ENCODE results near the gene NR3C2.

DNA sequence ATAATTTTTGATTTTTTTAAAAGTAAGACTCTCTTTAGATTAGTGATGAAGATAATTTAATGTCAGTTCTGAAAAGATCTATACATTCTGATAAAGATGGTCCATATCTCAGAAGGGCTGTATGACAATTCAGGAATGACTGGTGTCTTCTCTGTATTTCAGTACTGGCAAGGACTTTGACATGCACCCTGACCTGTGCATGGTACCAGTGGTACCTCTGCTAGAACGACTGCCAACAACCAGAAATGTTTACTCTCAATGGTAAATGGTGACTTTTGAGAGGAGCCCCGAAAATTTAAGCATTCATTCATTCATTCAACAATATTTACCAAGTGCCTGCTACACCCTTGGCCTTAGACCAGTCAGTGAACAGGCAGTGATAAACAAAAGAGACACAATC, 4.8 kb downstream of the NR3C2 start:
- TF ChIP-seq RFX5 (IDR thresholded peaks at IDR 0.05; ENCODE audit: low read depth, low read length), result no peak
- TF ChIP-seq, protein P1, sequence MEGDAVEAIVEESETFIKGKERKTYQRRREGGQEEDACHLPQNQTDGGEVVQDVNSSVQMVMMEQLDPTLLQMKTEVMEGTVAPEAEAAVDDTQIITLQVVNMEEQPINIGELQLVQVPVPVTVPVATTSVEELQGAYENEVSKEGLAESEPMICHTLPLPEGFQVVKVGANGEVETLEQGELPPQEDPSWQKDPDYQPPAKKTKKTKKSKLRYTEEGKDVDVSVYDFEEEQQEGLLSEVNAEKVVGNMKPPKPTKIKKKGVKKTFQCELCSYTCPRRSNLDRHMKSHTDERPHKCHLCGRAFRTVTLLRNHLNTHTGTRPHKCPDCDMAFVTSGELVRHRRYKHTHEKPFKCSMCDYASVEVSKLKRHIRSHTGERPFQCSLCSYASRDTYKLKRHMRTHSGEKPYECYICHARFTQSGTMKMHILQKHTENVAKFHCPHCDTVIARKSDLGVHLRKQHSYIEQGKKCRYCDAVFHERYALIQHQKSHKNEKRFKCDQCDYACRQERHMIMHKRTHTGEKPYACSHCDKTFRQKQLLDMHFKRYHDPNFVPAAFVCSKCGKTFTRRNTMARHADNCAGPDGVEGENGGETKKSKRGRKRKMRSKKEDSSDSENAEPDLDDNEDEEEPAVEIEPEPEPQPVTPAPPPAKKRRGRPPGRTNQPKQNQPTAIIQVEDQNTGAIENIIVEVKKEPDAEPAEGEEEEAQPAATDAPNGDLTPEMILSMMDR (conservative IDR thresholded peaks at IDR 0.05; ENCODE audit: low read depth, low read length), result no peak
- TF ChIP-seq POLR2A (IDR thresholded peaks at IDR 0.05; ENCODE audit: low read depth, low read length), result no peak
- no peak for TF ChIP-seq CEBPB (IDR thresholded peaks at IDR 0.05; ENCODE audit: low read depth, low read length)
- no peak for TF ChIP-seq FOS (IDR thresholded peaks at IDR 0.05; ENCODE audit: low read depth, low read length)
- TF ChIP-seq NFE2L2 (IDR thresholded peaks at IDR 0.05; ENCODE audit: low read depth, low read length), result no peak
- TF ChIP-seq SMC3 (IDR thresholded peaks at IDR 0.05; ENCODE audit: low read depth, low read length), result no peak
- TF ChIP-seq, protein P2, sequence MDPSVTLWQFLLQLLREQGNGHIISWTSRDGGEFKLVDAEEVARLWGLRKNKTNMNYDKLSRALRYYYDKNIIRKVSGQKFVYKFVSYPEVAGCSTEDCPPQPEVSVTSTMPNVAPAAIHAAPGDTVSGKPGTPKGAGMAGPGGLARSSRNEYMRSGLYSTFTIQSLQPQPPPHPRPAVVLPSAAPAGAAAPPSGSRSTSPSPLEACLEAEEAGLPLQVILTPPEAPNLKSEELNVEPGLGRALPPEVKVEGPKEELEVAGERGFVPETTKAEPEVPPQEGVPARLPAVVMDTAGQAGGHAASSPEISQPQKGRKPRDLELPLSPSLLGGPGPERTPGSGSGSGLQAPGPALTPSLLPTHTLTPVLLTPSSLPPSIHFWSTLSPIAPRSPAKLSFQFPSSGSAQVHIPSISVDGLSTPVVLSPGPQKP (IDR thresholded peaks at IDR 0.05; ENCODE audit: borderline replicate concordance, low read depth, low read length), result no peak
- TF ChIP-seq RCOR1 (IDR thresholded peaks at IDR 0.05; ENCODE audit: insufficient replicate concordance, low read length), result no peak
- no peak for TF ChIP-seq MAZ (IDR thresholded peaks at IDR 0.05; ENCODE audit: borderline replicate concordance, low read depth, low read length)
- no peak for TF ChIP-seq MAFK (IDR thresholded peaks at IDR 0.05; ENCODE audit: low read depth, low read length)

All from IMR-90 (cell line).